ENCODE results near the gene ADGRB2. TPM values are rescaled to one million over a fixed set of nuclear protein-coding genes. Genes with fewer than 3 reads are reported as not detected.

The ADGRB2 gene
- total RNA-seq, 2 experiments from 2014 or later, result 0.39 to 0.71 TPM

DNA sequence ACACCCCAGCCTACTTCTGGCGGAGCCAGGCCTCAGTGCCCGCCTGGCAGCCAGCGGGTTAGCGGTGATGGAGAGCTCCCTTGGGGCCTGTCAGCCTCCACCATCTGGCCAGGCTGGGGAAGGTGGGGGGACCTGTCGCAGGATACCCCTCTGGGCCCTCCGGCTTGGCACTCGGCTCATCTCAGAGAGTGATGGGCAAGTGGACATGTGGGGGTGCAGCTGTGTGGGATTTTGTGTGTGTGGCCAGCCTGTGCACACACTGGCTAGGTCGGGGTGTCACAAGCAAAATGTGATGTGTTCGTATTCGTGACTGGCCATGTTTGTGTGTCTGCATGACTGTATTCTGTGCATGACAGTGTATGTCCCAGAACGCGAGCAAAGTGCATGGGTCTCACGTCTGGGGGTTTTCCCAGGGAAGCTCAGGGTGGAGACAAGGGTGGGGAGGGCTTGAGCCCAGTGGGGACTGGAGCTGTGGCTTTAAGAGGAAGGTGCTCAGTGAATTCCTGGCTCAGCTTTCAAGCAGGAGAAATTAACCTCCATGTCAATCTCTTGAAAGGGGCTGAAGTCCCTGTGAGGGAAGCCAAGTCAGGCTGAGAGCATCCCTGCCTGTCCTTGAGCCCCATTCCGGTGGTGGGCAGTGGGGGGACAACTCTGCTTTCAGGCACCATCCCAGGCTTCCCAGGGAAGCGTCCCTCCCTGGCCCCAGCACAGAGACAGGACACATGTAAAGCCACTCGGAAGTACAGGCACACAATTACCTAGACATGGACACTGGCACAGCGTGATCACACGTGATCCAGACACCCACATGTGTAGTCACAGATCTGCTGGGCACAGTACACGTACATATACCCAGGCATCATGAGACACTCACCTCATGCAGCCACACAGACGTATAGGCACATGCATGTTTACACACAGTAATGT lies 21.1 kb upstream of the ADGRB2 start:
- Histone ChIP-seq H3K9me3 (ENCODE audit: control insufficient read depth in 1 of 2, insufficient read depth in 1 of 2, low read length in 2 of 2) (no peaks in the 10 kb centered on the region), H3K4me3 (ENCODE audit: low read length) (no peak overlapping the region), H3K36me3 (ENCODE audit: insufficient read depth, low read length) (no peaks in the 10 kb centered on the region), H3K4me1 (ENCODE audit: insufficient read depth, low read length) (peaks cover 19% of the 10 kb centered on the region), H3K27me3 (ENCODE audit: control insufficient read depth in 1 of 2, insufficient read depth in 2 of 2, low read length in 2 of 2) (no peaks in the 10 kb centered on the region), H3K27ac (ENCODE audit: low read depth in 1 of 2, low read length in 2 of 2) (no peak overlapping the region)
- H3K27me3 Mint-ChIP-seq, result no peaks in the 10 kb centered on the region
- no peak overlapping the region for H3K4me3 Mint-ChIP-seq
- H3K36me3 Mint-ChIP-seq (ENCODE audit: low read depth), result peaks cover 4% of the 10 kb centered on the region
- DNase-seq, result no peak
- H3K27ac Mint-ChIP-seq, result no peak overlapping the region
- peaks cover 15% of the 10 kb centered on the region for H3K4me1 Mint-ChIP-seq (ENCODE audit: low read depth)
- no peaks in the 10 kb centered on the region for H3K9me3 Mint-ChIP-seq
- intact Hi-C loops (cut with DNase I, micrococcal nuclease), result loop anchor here (5.0 to 10.0 kb wide), 3 partner anchors 390 to 623 kb away; no protein-coding TSS in a partner anchor
- TF ChIP-seq, protein P1, sequence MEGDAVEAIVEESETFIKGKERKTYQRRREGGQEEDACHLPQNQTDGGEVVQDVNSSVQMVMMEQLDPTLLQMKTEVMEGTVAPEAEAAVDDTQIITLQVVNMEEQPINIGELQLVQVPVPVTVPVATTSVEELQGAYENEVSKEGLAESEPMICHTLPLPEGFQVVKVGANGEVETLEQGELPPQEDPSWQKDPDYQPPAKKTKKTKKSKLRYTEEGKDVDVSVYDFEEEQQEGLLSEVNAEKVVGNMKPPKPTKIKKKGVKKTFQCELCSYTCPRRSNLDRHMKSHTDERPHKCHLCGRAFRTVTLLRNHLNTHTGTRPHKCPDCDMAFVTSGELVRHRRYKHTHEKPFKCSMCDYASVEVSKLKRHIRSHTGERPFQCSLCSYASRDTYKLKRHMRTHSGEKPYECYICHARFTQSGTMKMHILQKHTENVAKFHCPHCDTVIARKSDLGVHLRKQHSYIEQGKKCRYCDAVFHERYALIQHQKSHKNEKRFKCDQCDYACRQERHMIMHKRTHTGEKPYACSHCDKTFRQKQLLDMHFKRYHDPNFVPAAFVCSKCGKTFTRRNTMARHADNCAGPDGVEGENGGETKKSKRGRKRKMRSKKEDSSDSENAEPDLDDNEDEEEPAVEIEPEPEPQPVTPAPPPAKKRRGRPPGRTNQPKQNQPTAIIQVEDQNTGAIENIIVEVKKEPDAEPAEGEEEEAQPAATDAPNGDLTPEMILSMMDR (IDR thresholded peaks at IDR 0.05), result no peak
- ATAC-seq (ENCODE audit: poor library complexity), result no peak
- POLR2A ChIA-PET, result no interaction called here
- CTCF ChIA-PET, result interaction anchor here (1.3 kb wide), 1 partner anchor 22 kb away, joined by 3 read pairs; no protein-coding TSS in a partner anchor

GRCh38 chr1:31784356-31785019 lies 20.3 kb upstream of the ADGRB2 start:
- DNase-seq, result no peak
- no peak overlapping the region for H3K27ac Mint-ChIP-seq

GRCh38 chr1:31783846-31784245 lies 19.7 kb upstream of the ADGRB2 start:
- no peaks in the 10 kb centered on the region for H3K27me3 ChIP-seq (ENCODE audit: control insufficient read depth in 1 of 2, insufficient read depth in 2 of 2, low read length in 2 of 2)
- Mint-ChIP-seq H3K4me3 (no peak overlapping the region), H3K9me3 (no peaks in the 10 kb centered on the region), H3K36me3 (ENCODE audit: low read depth) (peaks cover 4% of the 10 kb centered on the region), H3K27ac (no peak overlapping the region), H3K27me3 (no peaks in the 10 kb centered on the region), H3K4me1 (ENCODE audit: low read depth) (peaks cover 11% of the 10 kb centered on the region)
- H3K4me1 ChIP-seq (ENCODE audit: insufficient read depth, low read length), result peaks cover 12% of the 10 kb centered on the region
- H3K27ac ChIP-seq (ENCODE audit: low read depth in 1 of 2, low read length in 2 of 2), result no peak overlapping the region
- POLR2A ChIA-PET, result no interaction called here
- no peaks in the 10 kb centered on the region for H3K36me3 ChIP-seq (ENCODE audit: insufficient read depth, low read length)
- no peak for DNase-seq
- intact Hi-C loops (cut with DNase I, micrococcal nuclease), result loop anchor here in 1 of 2 experiments (10.0 kb wide), 1 partner anchor 389 kb away; no protein-coding TSS in a partner anchor
- H3K4me3 ChIP-seq (ENCODE audit: low read length), result no peak overlapping the region
- CTCF ChIA-PET, result no interaction called here
- ATAC-seq (ENCODE audit: poor library complexity), result no peak
- H3K9me3 ChIP-seq (ENCODE audit: control insufficient read depth in 1 of 2, insufficient read depth in 1 of 2, low read length in 2 of 2), result no peaks in the 10 kb centered on the region
- TF ChIP-seq, protein P1 (IDR thresholded peaks at IDR 0.05), result no peak

More at GRCh38 chr1:31784356-31785019, 20.3 kb upstream of the ADGRB2 start:
- H3K27me3 ChIP-seq (ENCODE audit: control insufficient read depth in 1 of 2, insufficient read depth in 2 of 2, low read length in 2 of 2), result no peaks in the 10 kb centered on the region
- peaks cover 13% of the 10 kb centered on the region for H3K4me1 Mint-ChIP-seq (ENCODE audit: low read depth)
- H3K9me3 Mint-ChIP-seq, result no peaks in the 10 kb centered on the region
- TF ChIP-seq, protein P1 (IDR thresholded peaks at IDR 0.05), result no peak
- no peak overlapping the region for H3K4me3 Mint-ChIP-seq
- H3K36me3 ChIP-seq (ENCODE audit: insufficient read depth, low read length), result no peaks in the 10 kb centered on the region
- no peak overlapping the region for H3K27ac ChIP-seq (ENCODE audit: low read depth in 1 of 2, low read length in 2 of 2)
- H3K27me3 Mint-ChIP-seq, result no peaks in the 10 kb centered on the region
- CTCF ChIA-PET, result interaction anchor here (0.6 to 1.3 kb wide), 2 partner anchors 22 to 277 kb away, joined by 3 to 4 read pairs; no protein-coding TSS in a partner anchor
- H3K9me3 ChIP-seq (ENCODE audit: control insufficient read depth in 1 of 2, insufficient read depth in 1 of 2, low read length in 2 of 2), result no peaks in the 10 kb centered on the region
- POLR2A ChIA-PET, result no interaction called here
- no peak for ATAC-seq (ENCODE audit: poor library complexity)
- peaks cover 17% of the 10 kb centered on the region for H3K4me1 ChIP-seq (ENCODE audit: insufficient read depth, low read length)
- intact Hi-C loops (cut with DNase I, micrococcal nuclease), result loop anchor here (5.0 to 10.0 kb wide), 3 partner anchors 390 to 622 kb away; no protein-coding TSS in a partner anchor
- H3K4me3 ChIP-seq (ENCODE audit: low read length), result no peak overlapping the region
- peaks cover 4% of the 10 kb centered on the region for H3K36me3 Mint-ChIP-seq (ENCODE audit: low read depth)

Data from CD4-positive, alpha-beta T cell (primary cell).